ENCODE results near the gene PLA2G5. TPM values are rescaled to one million over a fixed set of nuclear protein-coding genes. Genes with fewer than 3 reads are reported as not detected.

Gene PLA2G5
- total and polyA plus RNA-seq, 7 donors: 0.43 to 1.2 (median 0.53) TPM; not detected in 2

DNA sequence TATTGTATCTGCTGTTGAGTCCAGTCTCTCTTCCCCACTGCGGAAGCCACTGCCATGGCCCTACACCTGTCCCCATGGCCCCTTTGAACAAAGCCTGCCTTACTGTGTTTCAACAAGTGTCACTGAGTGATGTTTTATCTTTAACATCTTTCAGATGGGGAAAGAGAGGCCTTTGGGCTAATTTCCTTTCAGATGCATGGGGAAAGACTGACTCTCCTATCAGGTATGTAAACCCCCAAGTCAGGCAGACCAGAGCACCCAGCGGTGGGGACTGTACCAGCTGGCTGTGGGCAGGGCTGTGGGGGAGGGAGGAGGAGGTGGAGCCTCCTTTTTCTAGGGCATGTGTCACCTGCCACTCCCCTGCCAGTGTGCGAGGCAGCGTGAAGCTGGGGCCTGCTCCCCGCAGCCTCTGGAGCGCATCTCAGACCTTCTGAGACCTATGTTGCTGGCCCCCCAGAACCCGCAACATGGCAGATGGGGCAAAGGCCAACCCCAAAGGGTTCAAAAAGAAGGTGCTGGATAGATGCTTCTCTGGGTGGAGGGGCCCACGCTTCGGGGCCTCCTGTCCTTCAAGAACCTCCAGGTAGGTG is 69.1 kb downstream of the PLA2G5 start, which contains the start of gene PLA2G2F:
Gene PLA2G2F (plus strand): TSS at position 363 of the 590 bp plus-strand sequence. CDS start 105 bp downstream, at position 468.
- ATAC-seq: no peak
- peaks cover 0 to 3% (median 0%) of the 10 kb centered on the region in 3 donors for H3K27me3 ChIP-seq (ENCODE audit: insufficient read depth in 3 of 3, low read length in 2 of 3)

DNA sequence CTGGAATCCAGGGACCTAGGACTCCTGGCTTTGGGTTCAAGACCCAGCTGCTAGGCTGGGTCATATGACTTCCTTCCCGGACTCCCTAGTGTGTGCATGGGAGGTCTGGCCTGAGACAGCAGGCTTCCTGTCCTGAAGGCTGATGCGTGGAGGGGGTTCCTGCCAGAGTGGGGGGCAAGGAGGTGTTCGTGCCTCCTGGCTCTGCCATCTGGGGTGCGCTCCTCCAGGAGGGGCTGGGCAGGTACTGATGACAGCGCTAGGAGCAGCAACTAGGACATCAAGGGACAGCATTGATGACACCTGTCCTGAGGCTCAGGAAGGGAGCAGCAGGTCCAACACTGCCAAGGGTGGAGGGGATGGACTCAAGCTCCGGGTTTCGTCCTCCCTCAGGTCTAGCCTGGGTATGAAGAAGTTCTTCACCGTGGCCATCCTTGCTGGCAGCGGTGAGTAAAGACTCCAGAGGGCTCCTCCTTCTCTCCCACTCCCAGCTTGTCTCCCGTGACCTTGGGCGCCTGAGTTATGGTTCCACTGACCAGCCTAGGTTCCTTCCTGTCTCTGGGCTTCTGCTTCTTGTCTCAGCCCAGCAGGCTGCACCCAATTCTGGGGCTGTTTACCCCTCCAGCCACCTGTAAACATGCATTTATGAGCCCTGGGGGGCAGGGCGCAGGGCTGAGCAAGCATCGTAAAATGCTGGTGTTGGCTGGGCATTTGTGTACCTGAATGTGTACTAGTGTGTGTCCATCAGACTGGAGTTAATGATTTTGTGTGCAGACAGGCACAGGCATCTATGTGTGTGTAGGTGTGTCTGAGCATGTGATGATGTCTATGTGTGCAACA is 70.0 kb downstream of the PLA2G5 start:
- no peaks in the 10 kb centered on the region for H3K36me3 ChIP-seq (ENCODE audit: insufficient read depth in 1 of 2, low read depth in 1 of 2)
- WGBS, 3 donors: 73 to 85% (median 79%) methylated on average over 12 to 13 of the region's 13 CpGs
- intact Hi-C loops (cut with DNase I): no loop called here
- H3K4me1 ChIP-seq: no peaks in the 10 kb centered on the region
- TF ChIP-seq, protein P1, sequence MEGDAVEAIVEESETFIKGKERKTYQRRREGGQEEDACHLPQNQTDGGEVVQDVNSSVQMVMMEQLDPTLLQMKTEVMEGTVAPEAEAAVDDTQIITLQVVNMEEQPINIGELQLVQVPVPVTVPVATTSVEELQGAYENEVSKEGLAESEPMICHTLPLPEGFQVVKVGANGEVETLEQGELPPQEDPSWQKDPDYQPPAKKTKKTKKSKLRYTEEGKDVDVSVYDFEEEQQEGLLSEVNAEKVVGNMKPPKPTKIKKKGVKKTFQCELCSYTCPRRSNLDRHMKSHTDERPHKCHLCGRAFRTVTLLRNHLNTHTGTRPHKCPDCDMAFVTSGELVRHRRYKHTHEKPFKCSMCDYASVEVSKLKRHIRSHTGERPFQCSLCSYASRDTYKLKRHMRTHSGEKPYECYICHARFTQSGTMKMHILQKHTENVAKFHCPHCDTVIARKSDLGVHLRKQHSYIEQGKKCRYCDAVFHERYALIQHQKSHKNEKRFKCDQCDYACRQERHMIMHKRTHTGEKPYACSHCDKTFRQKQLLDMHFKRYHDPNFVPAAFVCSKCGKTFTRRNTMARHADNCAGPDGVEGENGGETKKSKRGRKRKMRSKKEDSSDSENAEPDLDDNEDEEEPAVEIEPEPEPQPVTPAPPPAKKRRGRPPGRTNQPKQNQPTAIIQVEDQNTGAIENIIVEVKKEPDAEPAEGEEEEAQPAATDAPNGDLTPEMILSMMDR (IDR thresholded peaks at IDR 0.05): no peak
- DNase-seq (no peak), ATAC-seq (no peak)
- no peak overlapping the region for H3K27ac ChIP-seq
- no peak overlapping the region for H3K4me3 ChIP-seq
- peaks cover 0 to 3% (median 0%) of the 10 kb centered on the region in 3 donors for H3K27me3 ChIP-seq (ENCODE audit: insufficient read depth in 3 of 3, low read length in 2 of 3)
- no peaks in the 10 kb centered on the region for H3K9me3 ChIP-seq

More for the DNA sequence above, 69.1 kb downstream of the PLA2G5 start, which contains the start of gene PLA2G2F:
- intact Hi-C loops (cut with DNase I): no loop called here
- Histone ChIP-seq H3K36me3 (ENCODE audit: insufficient read depth in 1 of 2, low read depth in 1 of 2) (no peaks in the 10 kb centered on the region), H3K4me3 (no peak within 1 kb of the TSS), H3K9me3 (no peaks in the 10 kb centered on the region), H3K27ac (no peak within 1 kb of the TSS), H3K4me1 (no peaks in the 10 kb centered on the region)
- DNase-seq: no peak
- 87 to 93% (median 90%) methylated on average over 9 of the region's 9 CpGs for WGBS, 3 donors
- TF ChIP-seq, protein P1 (IDR thresholded peaks at IDR 0.05): no peak

DNA sequence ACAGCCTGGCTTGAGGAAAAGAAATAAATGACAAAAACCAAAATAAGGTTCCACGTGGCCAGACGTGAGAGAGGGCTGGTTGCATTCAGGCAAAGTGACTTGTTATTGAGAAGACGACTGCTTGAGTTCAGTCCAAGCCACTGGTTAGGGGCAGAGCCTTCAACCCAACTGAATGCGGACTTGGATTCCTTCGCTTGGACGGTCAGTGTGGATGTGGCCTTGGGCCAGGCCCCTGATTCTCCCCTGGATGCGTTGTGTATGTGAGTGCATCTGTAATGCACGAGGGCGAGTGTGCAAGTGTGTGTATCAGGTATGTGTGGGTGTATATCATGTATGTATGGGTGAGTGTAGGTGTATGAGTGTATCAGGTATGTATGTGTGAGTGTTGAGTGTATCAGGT is 71.0 kb downstream of the PLA2G5 start:
- intact Hi-C loops (cut with DNase I): no loop called here
- no peak for ATAC-seq

DNA sequence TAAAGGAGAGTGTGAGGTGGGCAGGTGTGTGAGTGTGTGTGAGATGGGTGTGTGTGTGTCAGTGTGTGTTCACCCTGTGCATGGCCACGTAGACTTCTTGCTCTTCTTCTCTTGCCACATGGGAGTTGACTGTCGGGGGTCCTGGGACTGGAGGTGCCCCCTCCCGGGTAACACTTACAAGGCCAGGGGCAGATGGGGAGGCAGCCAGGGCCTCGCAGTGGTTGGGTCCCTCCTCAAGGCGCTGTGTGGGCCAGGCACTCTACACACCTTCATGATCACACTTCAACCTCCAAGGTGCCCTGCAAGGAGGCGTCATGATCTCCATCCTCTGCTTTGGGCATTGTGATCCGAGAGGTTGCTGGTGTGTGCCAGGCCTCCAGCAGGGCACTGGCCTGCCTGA is 71.5 kb downstream of the PLA2G5 start:
- Histone ChIP-seq H3K27me3 (ENCODE audit: insufficient read depth in 3 of 3, low read length in 2 of 3) (peaks cover 0 to 13% (median 0%) of the 10 kb centered on the region in 3 donors), H3K36me3 (ENCODE audit: insufficient read depth in 1 of 2, low read depth in 1 of 2) (no peaks in the 10 kb centered on the region), H3K4me1 (no peaks in the 10 kb centered on the region), H3K27ac (no peak overlapping the region), H3K9me3 (no peaks in the 10 kb centered on the region), H3K4me3 (no peak overlapping the region)
- ATAC-seq (no peak), DNase-seq (no peak)
- intact Hi-C loops (cut with DNase I): no loop called here
- TF ChIP-seq, protein P1 (IDR thresholded peaks at IDR 0.05): no peak
- 89 to 92% (median 90%) methylated on average over 6 to 7 of the region's 7 CpGs for WGBS, 3 donors

More for the DNA sequence above, 71.0 kb downstream of the PLA2G5 start:
- Histone ChIP-seq H3K27me3 (ENCODE audit: insufficient read depth in 3 of 3, low read length in 2 of 3) (peaks cover 0 to 10% (median 0%) of the 10 kb centered on the region in 3 donors), H3K9me3 (no peaks in the 10 kb centered on the region), H3K4me1 (no peaks in the 10 kb centered on the region), H3K36me3 (ENCODE audit: insufficient read depth in 1 of 2, low read depth in 1 of 2) (no peaks in the 10 kb centered on the region), H3K4me3 (no peak overlapping the region), H3K27ac (no peak overlapping the region)
- no peak for DNase-seq
- WGBS, 3 donors: 78 to 80% (median 80%) methylated on average over 9 of the region's 9 CpGs
- TF ChIP-seq, protein P1 (IDR thresholded peaks at IDR 0.05): no peak

Other genes with a start within 250 kb of the PLA2G5 start
- gene OTUD3, start 187.8 kb upstream of the PLA2G5 start, total RNA-seq: 1 to 10 TPM; 5.0 to 6.7 (median 6.0) TPM
- 1 to 10 TPM; 2.3 to 7.6 (median 6.1) TPM for gene OTUD3, start 187.8 kb upstream of the PLA2G5 start, polyA plus RNA-seq
- not detected for gene PLA2G2E, start 146.6 kb upstream of the PLA2G5 start, total RNA-seq
- not detected for gene PLA2G2E, start 146.6 kb upstream of the PLA2G5 start, polyA plus RNA-seq
- 10 to 100 TPM in 3 of 4 donors, 1 to 10 TPM in 1; 9.6 to 77.2 (median 22.7) TPM for gene PLA2G2A, start 90.6 kb upstream of the PLA2G5 start, total RNA-seq
- gene PLA2G2A, start 90.6 kb upstream of the PLA2G5 start, polyA plus RNA-seq: 100 to 1,000 TPM; 139 to 152 (median 139) TPM
- not detected for gene PLA2G2D, start 49.3 kb downstream of the PLA2G5 start, total RNA-seq
- gene PLA2G2D, start 49.3 kb downstream of the PLA2G5 start, polyA plus RNA-seq: not detected
- gene PLA2G2F, start 69.1 kb downstream of the PLA2G5 start, total RNA-seq: not detected
- gene PLA2G2F, start 69.1 kb downstream of the PLA2G5 start, polyA plus RNA-seq: under 1 TPM in 1 of 3 donors, not detected in 2; 0.03 TPM
- gene UBXN10, start 115.9 kb downstream of the PLA2G5 start, total RNA-seq: under 1 TPM; 0.12 to 0.48 (median 0.26) TPM
- gene UBXN10, start 115.9 kb downstream of the PLA2G5 start, polyA plus RNA-seq: under 1 TPM; 0.04 to 0.17 (median 0.07) TPM
- not detected for gene PLA2G2C, start 116.3 kb downstream of the PLA2G5 start, total RNA-seq
- gene PLA2G2C, start 116.3 kb downstream of the PLA2G5 start, polyA plus RNA-seq: not detected
- under 1 TPM in 2 of 4 donors, not detected in 2; 0.12 to 0.17 TPM for gene VWA5B1, start 220.7 kb downstream of the PLA2G5 start, total RNA-seq
- gene VWA5B1, start 220.7 kb downstream of the PLA2G5 start, polyA plus RNA-seq: under 1 TPM in 1 of 3 donors, not detected in 2; under 0.01 TPM

All from psoas muscle (tissue), 8 donors.